Measurements from ENCODE around the gene ARFRP1.

ARFRP1 gene

GRCh38 chr20:63743210-63743970 is 35.6 kb upstream of the ARFRP1 start:
- DNase-seq (ENCODE audit: low spot score), result no peak

- no peak for DNase-seq (ENCODE audit: low spot score)
Observed at GRCh38 chr20:63742381-63743024, 34.7 kb upstream of the ARFRP1 start.

- no peak for DNase-seq (ENCODE audit: low spot score)
Observed at GRCh38 chr20:63741676-63742380, 34.1 kb upstream of the ARFRP1 start.

- no peak for DNase-seq (ENCODE audit: low spot score)
Observed at GRCh38 chr20:63741354-63741675, 33.5 kb upstream of the ARFRP1 start.

- peak; percentile 64 for DNase-seq (ENCODE audit: low spot score)
Observed at GRCh38 chr20:63740627-63741353, 33.0 kb upstream of the ARFRP1 start.

GRCh38 chr20:63740070-63740626 is 32.4 kb upstream of the ARFRP1 start:
- no peak for DNase-seq (ENCODE audit: low spot score)

GRCh38 chr20:63739130-63740069 is 31.6 kb upstream of the ARFRP1 start, which contains the start of gene SLC2A4RG:
SLC2A4RG (plus strand) TSS chr20:63739776; CDS start chr20:63739913, 137 bp downstream.
- DNase-seq (ENCODE audit: low spot score), result peak; percentile 77

- DNase-seq (ENCODE audit: low spot score), result no peak
Observed at GRCh38 chr20:63738687-63739129, 30.9 kb upstream of the ARFRP1 start.

- DNase-seq (ENCODE audit: low spot score), result no peak
Observed at GRCh38 chr20:63737945-63738686, 30.3 kb upstream of the ARFRP1 start.

- DNase-seq (ENCODE audit: low spot score), result no peak
Observed at GRCh38 chr20:63737695-63737944, 29.8 kb upstream of the ARFRP1 start.

- DNase-seq (ENCODE audit: low spot score), result no peak
Observed at GRCh38 chr20:63736893-63737694, 29.3 kb upstream of the ARFRP1 start.

GRCh38 chr20:63735859-63736718 is 28.3 kb upstream of the ARFRP1 start, which contains the start of gene LIME1:
LIME1 (plus strand) TSS chr20:63736664; CDS start chr20:63737550, 886 bp downstream.
- no peak for DNase-seq (ENCODE audit: low spot score)

- DNase-seq (ENCODE audit: low spot score), result no peak
Observed at GRCh38 chr20:63734946-63735858, 27.4 kb upstream of the ARFRP1 start.

- DNase-seq (ENCODE audit: low spot score), result no peak
Observed at GRCh38 chr20:63734111-63734945, 26.6 kb upstream of the ARFRP1 start.

GRCh38 chr20:63733579-63734081 is 25.9 kb upstream of the ARFRP1 start:
- DNase-seq (ENCODE audit: low spot score), result no peak

GRCh38 chr20:63733117-63733516 is 25.3 kb upstream of the ARFRP1 start:
- no peak for DNase-seq (ENCODE audit: low spot score)
